GM12878 (cell line): Measurements from ENCODE around the gene GPRC5D. TPM values are rescaled to one million over a fixed set of nuclear protein-coding genes. Genes with fewer than 3 reads are reported as not detected.

Experiments
- ATAC-seq: fragments of 200-7000 bp; cut with Tn5 transposase; 3 replicates; pipeline ENCODE4 v1.9.1; 2020; ENCODE audit warnings: mild to moderate bottlenecking, moderate library complexity
- BruUV-seq: library from RNA; stranded (reverse); fragments of 400-500 nt; replicated peaks from 2 replicates; lab custom pipeline; 2021; lab: Mats Ljungman, UMichigan
- CTCF ChIA-PET: fragments of 300-600 bp; sonication (Branson Sonifier 250); formaldehyde crosslinking; extraction: SDS; loops from one replicate; lab custom pipeline; 2021; ENCODE audit warnings: inconsistent platforms; lab: Yijun Ruan, JAX
- POLR2A ChIA-PET: fragments of 350-600 bp; formaldehyde crosslinking; extraction: SDS; loops from one replicate; lab custom pipeline; 2021; ENCODE audit warnings: inconsistent platforms; lab: Charles Lee
- RAD21 ChIA-PET: fragments of 300-600 bp; sonication (Branson Sonifier 250); formaldehyde crosslinking; loops from one replicate; lab custom pipeline; 2023; ENCODE audit warnings: antibody characterized with exemption; ENCODE audit not compliant: unreplicated experiment; lab: Charles Lee
- SMC1A ChIA-PET: fragments of 300-600 bp; sonication (Branson Sonifier 250); formaldehyde crosslinking; loops from one replicate; lab custom pipeline; 2023; ENCODE audit not compliant: unreplicated experiment, uncharacterized antibody; lab: Charles Lee
- DNase-seq: peaks from one replicate; pipeline ENCODE4 v3.0.0-alpha.2; 2011; ENCODE audit warnings: low read depth, low spot score
- FAIRE-seq: peaks from 3 replicates; lab custom pipeline; 2011; peaks lifted over from hg19 to GRCh38; lab: Jason Lieb, UNC
- H2AFZ ChIP-seq: 2 replicates; pipeline ENCODE4 v1.6.0; 2011; ENCODE audit warnings: low read depth, low read length, control low read depth; ENCODE audit not compliant: control insufficient read depth
- H3K27ac ChIP-seq: 2 replicates; pipeline ENCODE4 v1.5.1; 2011; ENCODE audit warnings: control low read depth; ENCODE audit not compliant: control insufficient read depth, insufficient read depth
- H3K27me3 ChIP-seq, 2 experiments: replicated peaks in 1 of 2; 2 replicates each; pipeline versions ENCODE4 v1.6.0 to v1.6.1; 2011; ENCODE audit warnings: low read length in 1 of 2; ENCODE audit not compliant: control insufficient read depth in 2 of 2, insufficient read depth in 2 of 2
- H3K36me3 ChIP-seq, 2 experiments: 2 replicates each; pipeline ENCODE4 v1.5.1; 2011; ENCODE audit warnings: low read length in 1 of 2; ENCODE audit not compliant: control insufficient read depth in 2 of 2, insufficient read depth in 2 of 2
- H3K4me1 ChIP-seq: 2 replicates; pipeline ENCODE4 v1.6.1; 2011; ENCODE audit warnings: mild to moderate bottlenecking, low read length, moderate library complexity, mixed read lengths; ENCODE audit not compliant: control insufficient read depth, insufficient read depth
- H3K4me2 ChIP-seq: 2 replicates; pipeline ENCODE4 v1.6.0; 2011; ENCODE audit warnings: control low read depth; ENCODE audit not compliant: control insufficient read depth, insufficient read depth
- H3K4me3 ChIP-seq: fragments of 200-600 bp; sonication (generic); 2 replicates; pipeline ENCODE4 v1.5.1; 2016
- H3K79me2 ChIP-seq: 2 replicates; pipeline ENCODE4 v1.6.0; 2011; ENCODE audit warnings: low read length; ENCODE audit not compliant: control insufficient read depth, insufficient read depth
- H3K9ac ChIP-seq: 2 replicates; pipeline ENCODE4 v1.8.0; 2011; ENCODE audit warnings: low read length, control low read depth, mixed read lengths; ENCODE audit not compliant: control insufficient read depth, insufficient read depth
- H3K9me3 ChIP-seq: replicated peaks from 3 replicates; pipeline ENCODE4 v1.5.1; 2011; ENCODE audit warnings: mild to moderate bottlenecking, low read length; ENCODE audit not compliant: control insufficient read depth, insufficient read depth
- H4K20me1 ChIP-seq: 2 replicates; pipeline ENCODE4 v1.6.0; 2011; ENCODE audit not compliant: control insufficient read depth, insufficient read depth
- CHD4 ChIP-seq: fragments of 200-600 bp; sonication (generic); IDR thresholded peaks from 2 replicates; pipeline ENCODE4 v1.6.1; 2016; ENCODE audit warnings: mild to moderate bottlenecking
- CUX1 ChIP-seq: IDR thresholded peaks from 2 replicates; pipeline ENCODE4 v1.6.1; 2012; ENCODE audit warnings: improper control_type of control experiment, low read depth, low read length; ENCODE audit not compliant: insufficient replicate concordance
- FOXM1 ChIP-seq: IDR thresholded peaks from 2 replicates; pipeline ENCODE4 v1.6.1; 2012; ENCODE audit warnings: low read depth, mild to moderate bottlenecking, inconsistent platforms, low read length, moderate library complexity
- KLF5 ChIP-seq: fragments of 450-650 bp; IDR thresholded peaks from 2 replicates; pipeline ENCODE4 v1.6.1; 2014; ENCODE audit warnings: mild to moderate bottlenecking; ENCODE audit not compliant: partially characterized antibody
- MTA2 ChIP-seq: fragments of 450-650 bp; IDR thresholded peaks from 2 replicates; pipeline ENCODE4 v1.6.1; 2016; ENCODE audit warnings: low read depth, mild to moderate bottlenecking, moderate library complexity
- NR2F1 ChIP-seq: fragments of 450-650 bp; conservative IDR thresholded peaks from 2 replicates; pipeline ENCODE4 v1.6.1; 2017; ENCODE audit warnings: mild to moderate bottlenecking
- RFX5 ChIP-seq: IDR thresholded peaks from 2 replicates; pipeline ENCODE4 v1.6.1; 2011; ENCODE audit warnings: low read depth, low read length, improper control_type of control experiment
- ZNF217 ChIP-seq: fragments of 450-650 bp; IDR thresholded peaks from 2 replicates; pipeline ENCODE4 v1.6.1; 2017; ENCODE audit warnings: antibody characterized with exemption, mild to moderate bottlenecking
- WGBS: methylation state at CpG from one replicate; pipeline ENCODE4 v1.1.6; 2016; ENCODE audit warnings: low lambda C conversion rate; ENCODE audit not compliant: insufficient replicate concordance, insufficient coverage; ENCODE audit errors: missing lambda C conversion rate; 5-methylcytosine and 5-hydroxymethylcytosine counted together
- in situ Hi-C: fragments of 300-500 bp; cut with MboI; formaldehyde crosslinking; loops from 9 replicates; pipeline ENCODE4 v1.14.3; 2018; ENCODE audit warnings: mixed read lengths
- intact Hi-C: fragments of 100-400 bp; cut with micrococcal nuclease; formaldehyde crosslinking; loops from one replicate; pipeline ENCODE4 v1.14.2; 2022; ENCODE audit not compliant: unreplicated experiment
- polyA plus RNA-seq, 11 experiments: library from polyadenylated mRNA; depleted of rRNA in 4 of 11; unstranded in 6 of 11; stranded (reverse) in 5 of 11; fragments of >200 nt; fragmentation: Nextera tagmentation in 4 of 11; fragmentation: Illumina TruSeq in 1 of 11; extraction: Ambion mirVana in 4 of 11; extraction: Trizol in 1 of 11; gene quantifications; 1 replicate in 1 of 11; 2 replicates in 10 of 11; pipeline versions ENCODE4 v1.2.1 to v1.2.3, GENCODE V29; 2011 to 2016; ENCODE audit warnings: inconsistent platforms in 2 of 11, missing spikeins in 2 of 11, low read depth in 1 of 11
- total RNA-seq, 4 experiments: library from RNA; depleted of rRNA in 3 of 4; stranded (reverse); fragments of >200 nt in 3 of 4; fragmentation: Illumina TruSeq in 1 of 4; extraction: Trizol in 1 of 4; gene quantifications; 2 replicates each; pipeline versions ENCODE4 v1.2.1 to v1.2.3, GENCODE V29; 2013 to 2021
- TF ChIP-seq, protein P1 (sequence below): fragments of 450-650 bp; formaldehyde crosslinking; IDR thresholded peaks from 2 replicates; pipeline ENCODE4 v1.5.0; 2022; ENCODE audit warnings: mild to moderate bottlenecking, missing genetic modification characterization

Gene GPRC5D
- total and polyA plus RNA-seq, 10 of the 15 experiments (the other 5 are each of a cell fraction or from before 2014, with no cell fraction given) = 0.18 to 0.90 (median 0.37) TPM; not detected in 3

- Histone ChIP-seq H3K79me2 (no peaks in the 10 kb centered on the region), H3K36me3 (no peaks in the 10 kb centered on the region), H3K4me1 (no peaks in the 10 kb centered on the region), H3K4me2 (no peak overlapping the region), H3K27ac (no peak overlapping the region), H2AFZ (no peak overlapping the region), H3K27me3 (no peaks in the 10 kb centered on the region; a peak in 2 of 4 replicates), H3K9ac (no peak overlapping the region), H3K9me3 (no peaks in the 10 kb centered on the region), H3K4me3 (no peak overlapping the region), H4K20me1 (no peaks in the 10 kb centered on the region)
- in situ Hi-C loops = no loop called here
- ChIA-PET POLR2A (no interaction called here), RAD21 (no interaction called here), CTCF (no interaction called here), SMC1A (interaction anchor here (1.8 kb wide), 1 partner anchor 45 kb away, joined by 4 read pairs; no protein-coding TSS in a partner anchor)
- BruUV-seq = no TSS peak
- intact Hi-C loops = no loop called here
- FAIRE-seq (no peak), DNase-seq (no peak), ATAC-seq (no peak)
- TF ChIP-seq, protein P1, sequence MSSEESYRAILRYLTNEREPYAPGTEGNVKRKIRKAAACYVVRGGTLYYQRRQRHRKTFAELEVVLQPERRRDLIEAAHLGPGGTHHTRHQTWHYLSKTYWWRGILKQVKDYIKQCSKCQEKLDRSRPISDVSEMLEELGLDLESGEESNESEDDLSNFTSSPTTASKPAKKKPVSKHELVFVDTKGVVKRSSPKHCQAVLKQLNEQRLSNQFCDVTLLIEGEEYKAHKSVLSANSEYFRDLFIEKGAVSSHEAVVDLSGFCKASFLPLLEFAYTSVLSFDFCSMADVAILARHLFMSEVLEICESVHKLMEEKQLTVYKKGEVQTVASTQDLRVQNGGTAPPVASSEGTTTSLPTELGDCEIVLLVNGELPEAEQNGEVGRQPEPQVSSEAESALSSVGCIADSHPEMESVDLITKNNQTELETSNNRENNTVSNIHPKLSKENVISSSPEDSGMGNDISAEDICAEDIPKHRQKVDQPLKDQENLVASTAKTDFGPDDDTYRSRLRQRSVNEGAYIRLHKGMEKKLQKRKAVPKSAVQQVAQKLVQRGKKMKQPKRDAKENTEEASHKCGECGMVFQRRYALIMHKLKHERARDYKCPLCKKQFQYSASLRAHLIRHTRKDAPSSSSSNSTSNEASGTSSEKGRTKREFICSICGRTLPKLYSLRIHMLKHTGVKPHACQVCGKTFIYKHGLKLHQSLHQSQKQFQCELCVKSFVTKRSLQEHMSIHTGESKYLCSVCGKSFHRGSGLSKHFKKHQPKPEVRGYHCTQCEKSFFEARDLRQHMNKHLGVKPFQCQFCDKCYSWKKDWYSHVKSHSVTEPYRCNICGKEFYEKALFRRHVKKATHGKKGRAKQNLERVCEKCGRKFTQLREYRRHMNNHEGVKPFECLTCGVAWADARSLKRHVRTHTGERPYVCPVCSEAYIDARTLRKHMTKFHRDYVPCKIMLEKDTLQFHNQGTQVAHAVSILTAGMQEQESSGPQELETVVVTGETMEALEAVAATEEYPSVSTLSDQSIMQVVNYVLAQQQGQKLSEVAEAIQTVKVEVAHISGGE = no peak
- 37% methylated on average over 5 of the region's 5 CpGs for WGBS
Observed at GRCh38 chr12:12960639-12961209, 8.8 kb upstream of the GPRC5D start.

GRCh38 chr12:12958886-12959285, 6.9 kb upstream of the GPRC5D start:
- ChIA-PET SMC1A (no interaction called here), POLR2A (no interaction called here), CTCF (no interaction called here), RAD21 (no interaction called here)
- in situ Hi-C loops = no loop called here
- Histone ChIP-seq H4K20me1 (no peaks in the 10 kb centered on the region), H3K4me3 (no peak overlapping the region), H3K4me1 (no peaks in the 10 kb centered on the region), H2AFZ (no peak overlapping the region), H3K9ac (no peak overlapping the region), H3K27me3 (no peaks in the 10 kb centered on the region; a peak in 1 of 4 replicates), H3K79me2 (no peaks in the 10 kb centered on the region), H3K9me3 (no peaks in the 10 kb centered on the region), H3K27ac (no peak overlapping the region), H3K4me2 (no peak overlapping the region), H3K36me3 (no peaks in the 10 kb centered on the region)
- no TSS peak for BruUV-seq
- intact Hi-C loops = no loop called here
- FAIRE-seq = no peak
- ATAC-seq = no peak
- no peak for DNase-seq
- 70% methylated on average over 7 of the region's 7 CpGs for WGBS
- TF ChIP-seq CHD4 = no peak
- TF ChIP-seq MTA2 = no peak
- TF ChIP-seq RFX5 = no peak
- TF ChIP-seq KLF5 = no peak
- no peak for TF ChIP-seq NR2F1
- no peak for TF ChIP-seq CUX1
- no peak for TF ChIP-seq ZNF217
- no peak for TF ChIP-seq FOXM1
